Cardiac muscle cell (in vitro differentiated cells and primary cell): ENCODE results near the gene SLC25A4. TPM values are rescaled to one million over a fixed set of nuclear protein-coding genes. Genes with fewer than 3 reads are reported as not detected.
"Not testable (repeated sequence)": the region's sequence is repeated elsewhere in the genome, so short reads cannot be mapped to it uniquely, and the experiment has no call there.

Source experiments
- DNase-seq, 2 donors: peaks; one replicate each; pipeline versions ENCODE4 v3.0.0 to v3.0.0-alpha.2; 2010 to 2017; ENCODE audit warnings: low read depth in 1 of 2, low spot score in 1 of 2
- H3K27ac ChIP-seq: fragments of 200-600 bp; sonication (generic); 2 replicates; pipeline ENCODE4 v1.5.1; 2016
- H3K27me3 ChIP-seq: fragments of 200-600 bp; sonication (generic); 2 replicates; pipeline ENCODE4 v1.6.0; 2016; ENCODE audit warnings: control low read depth
- H3K36me3 ChIP-seq: fragments of 200-600 bp; sonication (generic); 2 replicates; pipeline ENCODE4 v1.5.1; 2016; ENCODE audit warnings: control low read depth
- H3K4me1 ChIP-seq: fragments of 200-600 bp; sonication (generic); 2 replicates; pipeline ENCODE4 v1.8.1; 2017; ENCODE audit warnings: low read depth, mild to moderate bottlenecking, mixed run types
- H3K4me3 ChIP-seq: fragments of 200-600 bp; sonication (generic); 2 replicates; pipeline ENCODE4 v1.5.1; 2016; ENCODE audit warnings: mild to moderate bottlenecking
- H3K9me3 ChIP-seq: fragments of 200-600 bp; sonication (generic); 2 replicates; pipeline ENCODE4 v1.5.1; 2017; ENCODE audit warnings: low read depth, mild to moderate bottlenecking, control low read depth
- polyA plus RNA-seq: library from polyadenylated mRNA; unstranded; fragments of >200 nt; fragmentation: Nextera tagmentation; extraction: Ambion mirVana; gene quantifications from 2 replicates; pipeline ENCODE4 v1.2.1, GENCODE V29; 2016
- total RNA-seq: library from RNA; depleted of rRNA; stranded (reverse); fragments of >200 nt; gene quantifications from 2 replicates; pipeline ENCODE4 v1.2.3, GENCODE V29; 2016
- TF ChIP-seq, protein P1 (sequence below): IDR thresholded peaks from 2 replicates; pipeline ENCODE4 v1.5.1; 2012; ENCODE audit warnings: low read depth, mild to moderate bottlenecking, low read length

The SLC25A4 gene
- total and polyA plus RNA-seq, 2 experiments from 2014 or later = 162 to 790 TPM

DNA sequence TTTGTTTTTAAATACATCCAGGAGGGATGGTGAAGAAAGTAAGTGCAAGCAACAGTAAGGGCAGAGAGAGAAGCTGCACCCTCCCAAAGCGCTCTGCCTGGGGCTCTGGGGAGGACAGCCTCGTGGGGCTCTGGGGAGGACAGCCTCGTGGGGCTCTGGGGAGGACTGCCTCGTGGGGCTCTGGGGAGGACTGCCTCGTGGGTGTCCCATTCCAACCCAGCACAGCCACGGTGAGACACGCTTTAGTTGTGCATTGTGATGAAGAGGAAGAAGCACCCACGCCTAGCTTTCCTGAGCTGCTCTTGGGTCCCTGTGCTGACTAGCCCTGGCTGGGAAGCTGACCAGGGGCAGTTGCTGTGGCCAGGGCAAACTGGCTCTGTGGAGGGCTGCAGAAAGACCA is 43.1 kb upstream of the SLC25A4 start:
- Histone ChIP-seq H3K4me3 (no peak overlapping the region), H3K36me3 (no peaks in the 10 kb centered on the region), H3K9me3 (no peaks in the 10 kb centered on the region), H3K27me3 (no peaks in the 10 kb centered on the region), H3K4me1 (no peaks in the 10 kb centered on the region), H3K27ac (no peak overlapping the region)
- DNase-seq = no peak
- TF ChIP-seq, protein P1, sequence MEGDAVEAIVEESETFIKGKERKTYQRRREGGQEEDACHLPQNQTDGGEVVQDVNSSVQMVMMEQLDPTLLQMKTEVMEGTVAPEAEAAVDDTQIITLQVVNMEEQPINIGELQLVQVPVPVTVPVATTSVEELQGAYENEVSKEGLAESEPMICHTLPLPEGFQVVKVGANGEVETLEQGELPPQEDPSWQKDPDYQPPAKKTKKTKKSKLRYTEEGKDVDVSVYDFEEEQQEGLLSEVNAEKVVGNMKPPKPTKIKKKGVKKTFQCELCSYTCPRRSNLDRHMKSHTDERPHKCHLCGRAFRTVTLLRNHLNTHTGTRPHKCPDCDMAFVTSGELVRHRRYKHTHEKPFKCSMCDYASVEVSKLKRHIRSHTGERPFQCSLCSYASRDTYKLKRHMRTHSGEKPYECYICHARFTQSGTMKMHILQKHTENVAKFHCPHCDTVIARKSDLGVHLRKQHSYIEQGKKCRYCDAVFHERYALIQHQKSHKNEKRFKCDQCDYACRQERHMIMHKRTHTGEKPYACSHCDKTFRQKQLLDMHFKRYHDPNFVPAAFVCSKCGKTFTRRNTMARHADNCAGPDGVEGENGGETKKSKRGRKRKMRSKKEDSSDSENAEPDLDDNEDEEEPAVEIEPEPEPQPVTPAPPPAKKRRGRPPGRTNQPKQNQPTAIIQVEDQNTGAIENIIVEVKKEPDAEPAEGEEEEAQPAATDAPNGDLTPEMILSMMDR = no peak

DNA sequence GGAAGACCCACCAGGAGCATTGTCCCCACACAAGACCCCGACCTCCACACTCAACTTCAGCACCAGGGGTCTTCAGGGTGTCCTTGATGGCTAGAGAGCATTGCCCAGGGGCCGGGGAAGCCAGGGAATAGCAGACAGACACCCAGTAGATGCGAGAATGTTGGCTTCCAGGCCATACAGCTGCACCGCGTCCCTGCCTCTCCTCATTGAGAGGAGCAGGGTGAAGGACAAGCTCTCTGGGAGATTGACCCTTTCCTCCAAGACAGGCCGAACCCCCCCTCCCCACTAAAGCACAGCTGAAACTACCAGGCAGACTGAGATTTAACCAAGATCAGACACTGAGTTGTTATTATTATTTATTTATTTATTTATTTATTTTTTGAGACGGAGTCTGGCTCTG is 42.6 kb upstream of the SLC25A4 start:
- Histone ChIP-seq H3K27me3 (no peaks in the 10 kb centered on the region), H3K4me1 (no peaks in the 10 kb centered on the region), H3K27ac (no peak overlapping the region), H3K4me3 (no peak overlapping the region), H3K9me3 (no peaks in the 10 kb centered on the region), H3K36me3 (no peaks in the 10 kb centered on the region)
- DNase-seq = no peak
- TF ChIP-seq, protein P1 = no peak

DNA sequence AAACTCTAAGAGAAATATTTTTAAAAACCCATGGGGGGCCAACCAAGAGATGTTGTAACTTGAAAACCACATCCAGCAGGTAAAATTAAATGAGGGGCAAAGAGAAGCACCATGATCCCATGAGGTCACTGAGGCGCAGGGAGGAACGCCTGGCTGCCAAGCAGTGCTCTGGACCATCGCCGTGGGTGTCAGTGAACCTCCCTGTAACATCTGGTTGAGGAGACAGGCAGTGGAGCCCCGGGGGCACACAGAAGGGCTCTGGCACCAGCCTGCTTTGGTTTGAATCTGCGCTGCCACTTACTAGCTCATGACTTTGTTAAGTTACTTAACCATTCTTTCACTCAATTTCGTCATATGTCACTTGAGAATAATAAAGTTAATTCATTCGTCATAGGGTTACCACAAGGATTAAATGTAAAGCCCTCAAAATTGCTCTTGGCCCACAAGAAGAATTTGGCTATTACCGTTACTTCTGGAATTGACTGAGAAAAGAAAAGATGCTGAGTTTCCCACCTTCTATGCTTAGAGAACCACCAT is 41.6 kb upstream of the SLC25A4 start:
- Histone ChIP-seq H3K9me3 (no peaks in the 10 kb centered on the region), H3K4me1 (no peaks in the 10 kb centered on the region), H3K4me3 (no peak overlapping the region), H3K27me3 (no peaks in the 10 kb centered on the region), H3K27ac (no peak overlapping the region), H3K36me3 (no peaks in the 10 kb centered on the region)
- no peak for DNase-seq
- TF ChIP-seq, protein P1 = no peak

DNA sequence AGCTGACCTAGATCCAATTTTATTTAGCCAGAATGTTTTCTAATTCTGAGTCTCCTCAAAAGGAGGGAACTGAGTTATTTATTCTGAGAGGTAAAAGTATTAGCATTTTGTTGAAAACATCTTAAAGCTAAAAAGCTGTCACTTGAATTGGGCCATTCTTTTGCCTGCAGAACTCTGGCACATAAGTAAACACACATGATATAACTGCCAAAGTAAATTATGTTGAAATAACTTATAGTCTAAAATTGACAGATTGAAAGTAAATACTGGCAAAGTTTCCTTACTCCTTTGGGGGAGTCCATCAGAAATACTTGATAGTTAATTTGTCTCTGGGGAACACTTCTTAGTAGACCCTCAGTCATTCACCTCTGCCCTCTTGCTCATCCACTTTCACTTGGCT is 38.3 kb upstream of the SLC25A4 start:
- no peaks in the 10 kb centered on the region for H3K27me3 ChIP-seq
- TF ChIP-seq, protein P1 = no peak
- H3K9me3 ChIP-seq = no peaks in the 10 kb centered on the region
- H3K27ac ChIP-seq = no peak overlapping the region
- no peaks in the 10 kb centered on the region for H3K4me1 ChIP-seq
- no peaks in the 10 kb centered on the region for H3K36me3 ChIP-seq
- no peak for DNase-seq
- no peak overlapping the region for H3K4me3 ChIP-seq

DNA sequence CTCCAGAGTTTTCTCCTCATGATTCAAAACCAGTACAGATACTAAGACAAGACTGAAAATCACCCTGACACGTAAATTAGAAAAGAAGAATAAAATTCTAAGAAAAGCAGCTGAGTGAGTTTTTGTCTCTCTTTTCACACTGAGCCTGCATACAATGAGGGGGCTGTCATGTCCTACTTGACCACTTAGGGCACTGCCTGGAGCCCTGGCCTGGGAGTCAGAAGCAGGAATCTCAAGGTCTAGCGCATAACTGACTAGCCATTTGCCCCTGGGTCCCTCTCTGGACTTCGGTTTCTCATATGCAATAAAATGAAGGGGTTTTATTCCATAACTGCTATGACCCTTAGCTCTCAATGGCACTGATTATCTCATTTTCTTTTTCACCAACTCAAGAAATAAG is 36.7 kb upstream of the SLC25A4 start:
- H3K9me3 ChIP-seq = no peaks in the 10 kb centered on the region
- no peak overlapping the region for H3K4me3 ChIP-seq
- H3K27ac ChIP-seq = no peak overlapping the region
- no peak for DNase-seq
- peaks cover under 1% of the 10 kb centered on the region for H3K4me1 ChIP-seq
- TF ChIP-seq, protein P1 = no peak
- no peaks in the 10 kb centered on the region for H3K36me3 ChIP-seq
- no peaks in the 10 kb centered on the region for H3K27me3 ChIP-seq

DNA sequence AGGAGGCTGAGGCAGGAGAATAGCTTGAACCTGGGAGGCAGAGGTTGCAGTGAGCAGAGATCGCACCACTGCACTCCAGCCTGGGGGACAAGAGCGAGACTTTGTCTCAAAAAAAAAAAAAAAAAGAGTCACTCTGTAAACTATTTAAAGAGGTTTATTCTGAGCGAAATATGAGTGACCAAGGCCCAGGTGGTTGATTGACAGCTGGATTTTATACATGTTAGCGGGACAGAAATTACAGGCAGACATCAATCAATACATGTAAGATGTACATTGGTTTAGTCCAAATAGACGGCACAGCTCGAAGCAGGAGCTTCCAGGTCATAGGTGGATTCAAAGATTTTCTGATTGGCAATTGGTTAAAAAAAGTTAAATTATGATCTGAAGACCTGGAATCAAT is 35.5 kb upstream of the SLC25A4 start:
- H3K4me1 ChIP-seq = peaks cover 11% of the 10 kb centered on the region
- not testable (repeated sequence) for H3K36me3 ChIP-seq, DNase-seq, H3K27me3 ChIP-seq, H3K27ac ChIP-seq, H3K9me3 ChIP-seq, H3K4me3 ChIP-seq
